HG02759 (cell line): Measurements from ENCODE around the gene SLC25A22.

Experiments
- ATAC-seq: cut with Tn5 transposase; IDR thresholded peaks from one replicate; pipeline ENCODE4 v1.9.1; 2021; ENCODE audit warnings: mild to moderate bottlenecking, moderate library complexity; ENCODE audit not compliant: unreplicated experiment

The SLC25A22 gene

DNA sequence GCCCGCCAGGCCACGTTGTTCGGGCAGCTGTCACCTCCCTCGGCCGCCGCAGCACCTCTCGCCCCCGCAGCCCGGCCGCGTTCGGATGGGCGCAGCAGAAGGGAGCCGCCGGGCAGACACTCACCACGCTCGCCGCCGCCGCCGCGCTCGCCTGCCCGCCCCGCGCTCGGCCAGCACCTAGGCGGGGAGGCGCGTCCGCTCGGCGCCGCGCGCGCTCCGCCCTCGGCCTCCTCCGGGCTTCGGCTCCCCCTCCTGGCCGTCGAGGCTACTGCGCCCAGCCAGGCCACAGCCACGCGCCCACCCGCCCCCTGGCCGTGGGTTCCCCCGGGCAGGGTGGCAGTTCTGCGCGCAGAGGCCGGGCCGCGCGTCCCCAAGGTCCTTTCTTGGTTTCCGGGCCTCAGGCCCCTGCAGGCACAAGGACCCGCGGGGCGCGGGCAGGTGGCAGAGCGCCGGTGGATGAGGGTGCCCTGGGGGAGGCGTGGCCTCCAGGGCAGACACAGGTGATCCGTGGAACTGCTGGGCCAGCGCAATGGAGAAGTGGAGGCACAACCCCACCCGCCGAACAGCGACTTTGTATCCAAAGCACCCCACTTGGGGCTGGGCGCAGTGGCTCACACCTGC lies at the start of gene SLC25A22:
Gene SLC25A22 (minus strand): TSS at position 189 of the 621 bp plus-strand sequence. CDS start 3,275 bp downstream, outside the sequence.
- ATAC-seq = peak; percentile 69

DNA sequence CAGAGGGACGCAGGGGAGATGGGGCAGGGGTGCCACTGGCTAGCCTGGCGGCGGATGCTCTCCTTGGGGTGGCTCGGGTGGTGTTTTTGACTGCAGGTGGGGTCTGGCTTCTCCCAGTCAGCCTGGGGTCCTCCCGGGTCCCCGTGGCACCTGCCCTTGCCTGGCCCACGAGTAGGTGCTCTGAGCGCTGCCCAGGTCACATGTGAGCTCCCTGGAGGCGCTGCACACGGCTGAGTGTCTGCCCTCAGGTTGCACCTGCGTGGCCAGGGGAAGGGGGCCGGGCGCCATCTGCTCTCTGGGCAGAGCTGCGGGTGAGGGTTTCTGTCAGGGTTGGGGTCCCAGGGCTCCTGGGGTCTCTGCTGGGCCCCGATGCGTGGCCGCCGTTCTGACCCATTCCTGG lies 49.8 kb upstream of the SLC25A22 start:
- ATAC-seq = no peak

DNA sequence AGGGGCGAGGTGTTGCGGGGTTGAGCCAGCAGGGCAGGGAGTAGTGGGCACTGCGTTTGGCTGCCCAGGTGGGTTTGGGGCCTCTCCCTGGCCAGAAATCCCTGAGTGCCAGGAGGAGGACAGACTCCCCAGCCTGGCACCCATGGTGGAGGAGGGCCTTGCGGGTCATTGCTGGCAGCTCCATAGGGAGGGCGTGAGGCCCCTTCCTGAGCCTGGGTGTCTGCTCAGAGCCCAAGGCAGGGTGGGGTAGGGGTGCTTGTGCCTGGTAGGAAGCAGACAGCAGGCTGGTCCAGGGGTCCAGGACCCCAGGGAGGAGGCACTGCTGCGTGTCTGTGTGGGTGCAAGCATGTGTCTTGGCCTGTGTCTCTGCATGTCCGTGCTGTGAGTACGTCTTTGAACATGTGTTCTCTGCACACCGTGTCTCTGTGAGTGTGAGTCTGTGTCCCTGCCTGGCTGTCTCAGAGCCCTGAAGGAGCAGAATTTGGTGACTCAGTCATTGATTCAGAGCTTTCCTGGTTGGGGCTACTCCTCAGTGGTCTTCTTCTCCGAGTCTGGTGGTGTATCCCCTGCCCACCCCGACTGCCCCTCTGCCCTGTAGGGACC lies 48.5 kb upstream of the SLC25A22 start:
- no peak for ATAC-seq

DNA sequence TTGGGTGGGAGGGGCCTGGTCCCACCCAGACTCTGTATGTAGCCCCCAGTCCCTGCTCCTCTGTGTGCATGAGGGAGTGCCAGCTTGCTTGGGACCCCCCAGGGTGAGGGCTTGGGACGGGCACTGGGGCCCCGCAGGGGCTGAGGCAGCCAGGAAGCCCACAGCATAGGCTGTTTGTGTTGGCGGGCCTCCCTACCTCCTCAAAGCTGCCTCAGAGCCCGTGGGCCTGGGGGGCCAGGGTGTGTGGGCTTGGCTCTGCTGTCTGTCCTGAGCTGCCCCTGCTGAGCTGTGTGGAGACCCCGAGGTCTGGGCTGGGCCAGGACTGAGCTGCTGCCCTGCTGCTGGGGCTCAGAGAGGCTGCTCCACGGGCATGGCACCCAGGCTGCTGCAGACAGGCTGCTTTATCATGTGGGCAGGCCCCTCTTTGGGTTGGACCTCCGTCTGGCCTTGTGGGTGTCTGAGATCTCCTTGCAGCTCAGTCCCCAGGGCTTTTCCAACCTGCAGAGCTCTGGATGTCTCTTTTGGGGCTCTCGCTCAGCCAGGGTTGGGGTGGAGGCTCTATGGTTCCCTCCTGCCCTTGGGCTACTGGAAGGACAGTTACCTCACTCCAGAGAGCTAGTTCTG lies 47.9 kb upstream of the SLC25A22 start:
- ATAC-seq = no peak

DNA sequence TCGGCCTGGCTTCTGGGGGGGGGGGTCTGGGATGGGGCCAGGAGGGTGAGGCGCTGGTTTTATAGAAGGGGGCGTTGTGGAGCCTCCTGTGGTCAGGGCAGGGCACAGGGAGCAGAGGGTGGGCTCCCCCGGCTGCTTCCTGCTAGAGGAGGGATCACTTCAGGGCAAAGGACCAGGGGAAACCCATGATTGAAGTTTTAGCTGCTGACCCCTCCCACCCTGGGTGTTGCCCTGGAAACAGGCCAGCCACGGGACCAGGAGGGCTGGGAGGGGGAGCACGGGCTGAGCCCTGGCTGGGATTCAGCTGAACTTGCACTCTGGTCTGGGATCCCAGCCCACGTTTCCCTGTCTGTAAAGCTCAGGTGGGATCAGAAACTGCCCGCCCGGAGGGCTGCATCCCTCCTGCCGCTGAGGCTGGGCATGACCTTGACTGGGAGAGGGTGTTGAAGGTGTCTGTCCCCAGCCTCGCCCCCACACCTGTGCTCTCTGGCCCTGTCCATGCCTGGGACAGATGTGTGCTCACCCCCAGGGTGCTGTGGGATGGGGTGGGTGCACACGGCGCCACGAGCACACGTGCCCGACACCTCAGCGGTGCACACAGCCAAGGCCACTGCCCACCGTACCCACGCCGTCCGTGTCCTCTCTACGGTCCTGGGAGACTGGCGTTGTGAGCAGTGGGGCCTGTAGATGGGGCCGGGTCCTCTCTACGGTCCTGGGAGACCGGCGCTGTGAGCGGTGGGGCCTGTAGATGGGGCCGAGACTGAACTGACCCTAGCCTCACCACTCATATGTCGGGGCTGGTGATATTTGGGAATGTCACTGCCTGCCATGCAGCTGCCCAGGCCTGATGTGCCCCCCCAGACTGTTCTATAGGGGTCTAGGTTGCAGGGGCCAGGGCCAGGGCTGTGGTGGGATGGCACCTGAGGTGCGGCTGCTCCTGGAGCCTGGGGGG lies 46.9 kb upstream of the SLC25A22 start:
- ATAC-seq = no peak

DNA sequence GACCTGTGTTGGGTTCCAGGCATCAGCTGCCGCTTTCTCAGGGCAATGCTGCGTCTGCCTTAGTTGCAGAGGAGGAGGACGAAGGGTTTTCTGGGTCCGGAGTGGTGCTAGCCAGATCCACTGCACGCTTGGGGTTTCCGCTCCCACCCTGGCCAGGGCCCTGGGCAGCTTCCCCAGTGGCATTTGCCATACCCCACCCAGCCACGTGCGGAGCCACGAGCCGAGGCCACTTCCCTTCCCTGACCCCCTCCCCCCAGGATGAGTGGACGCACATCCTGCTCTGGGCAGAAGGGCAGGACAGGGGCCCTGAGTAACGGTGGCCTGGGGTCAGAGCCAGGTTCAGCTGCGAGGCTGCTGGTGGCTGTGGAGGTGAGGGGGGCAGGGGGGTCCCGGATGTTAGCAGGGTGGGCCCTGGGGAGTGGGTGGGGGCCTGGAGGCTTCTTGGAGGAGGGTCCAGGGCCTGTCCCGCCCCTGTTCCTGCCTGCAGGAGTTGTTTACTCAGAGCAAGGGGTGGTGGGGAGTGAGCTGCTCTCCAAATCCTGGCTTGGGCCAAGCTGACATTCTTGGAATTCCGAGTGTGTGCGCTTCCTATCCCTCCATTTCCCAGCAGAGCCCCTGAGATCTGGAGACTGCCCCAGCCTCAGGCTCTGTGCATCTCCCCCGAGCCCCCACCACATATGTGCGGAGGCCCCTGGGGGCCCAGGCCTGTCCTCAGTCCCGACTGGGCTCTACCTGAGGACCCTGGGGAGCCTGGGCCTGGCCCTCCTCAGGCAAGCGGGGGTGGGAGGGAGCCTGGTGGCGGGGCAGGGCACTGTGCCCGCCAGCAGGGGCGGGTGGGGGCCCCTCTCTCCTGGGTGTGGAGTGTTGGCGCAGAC lies 46.0 kb upstream of the SLC25A22 start:
- ATAC-seq = no peak

DNA sequence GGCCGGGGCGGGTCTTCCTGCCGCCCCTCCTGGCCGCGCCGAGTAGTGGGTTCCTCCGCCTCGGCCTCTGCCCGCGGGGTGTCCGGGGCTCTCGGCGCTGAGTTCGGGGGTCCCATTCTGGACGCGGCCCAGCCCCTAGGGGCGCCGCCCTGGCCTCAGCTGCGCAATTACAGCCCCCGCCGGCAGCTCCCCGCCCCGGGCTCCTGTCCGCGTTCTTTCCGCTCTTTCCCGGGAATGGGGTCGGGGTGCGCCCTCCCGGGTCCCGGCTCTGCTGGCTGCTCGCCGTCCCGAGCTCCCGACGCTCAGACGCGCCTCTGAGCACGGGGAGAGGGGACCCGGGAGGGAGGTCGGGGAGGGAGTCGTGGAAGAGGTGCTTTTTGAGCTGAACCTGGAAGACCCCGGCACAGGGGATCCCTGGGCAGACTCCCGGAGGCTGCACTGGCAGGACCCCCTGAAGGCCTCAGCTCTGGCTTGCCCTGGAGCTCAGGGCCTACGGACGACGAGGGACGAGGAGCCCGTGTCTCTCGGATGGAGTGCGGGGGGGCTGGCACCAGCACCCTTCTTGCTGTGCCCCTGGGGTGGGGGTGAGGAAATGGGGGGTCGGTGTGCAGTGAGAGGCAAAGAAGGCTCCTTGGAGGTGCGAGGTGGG lies 45.1 kb upstream of the SLC25A22 start:
- no peak for ATAC-seq

DNA sequence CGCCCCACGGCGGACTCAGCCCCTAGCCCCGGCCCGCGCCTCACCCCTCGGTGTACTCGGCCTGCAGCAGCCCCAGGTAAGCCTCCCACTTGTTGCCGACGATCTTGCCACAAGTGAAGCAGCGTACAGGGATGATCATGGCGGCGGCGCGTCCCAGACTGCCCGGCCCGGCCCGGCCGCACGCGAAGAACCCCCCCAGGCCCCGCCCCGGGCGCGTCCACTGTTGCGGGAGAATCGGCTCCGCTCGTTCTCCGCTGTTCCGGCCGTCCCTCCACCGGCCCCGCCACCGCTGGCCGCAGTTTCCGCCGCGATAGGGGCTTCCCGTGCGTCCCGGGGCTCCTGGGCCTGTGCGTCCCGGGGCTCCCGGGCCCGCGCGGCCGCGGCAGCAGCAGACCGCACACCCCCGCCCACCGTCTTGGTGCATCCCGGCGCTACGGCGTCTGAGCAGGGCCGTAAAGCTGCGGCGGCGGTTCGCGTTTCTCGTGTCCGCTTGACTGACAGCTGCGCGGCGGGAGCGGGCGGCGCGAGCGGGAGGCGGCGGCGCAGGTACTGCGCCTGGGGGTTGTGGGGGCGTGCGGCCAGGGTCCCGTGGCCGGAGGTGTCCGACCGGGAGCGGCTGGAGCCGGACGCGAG lies 44.4 kb upstream of the SLC25A22 start, which contains the start of the genes POLR2L and TSPAN4:
Gene POLR2L (minus strand): TSS at position 160 of the 633 bp plus-strand sequence. CDS start 21 bp downstream, at position 139.
Gene TSPAN4 (plus strand): TSS at position 483 of the 633 bp plus-strand sequence. CDS start 7,453 bp downstream, outside the sequence.
- ATAC-seq = peak; percentile 67

DNA sequence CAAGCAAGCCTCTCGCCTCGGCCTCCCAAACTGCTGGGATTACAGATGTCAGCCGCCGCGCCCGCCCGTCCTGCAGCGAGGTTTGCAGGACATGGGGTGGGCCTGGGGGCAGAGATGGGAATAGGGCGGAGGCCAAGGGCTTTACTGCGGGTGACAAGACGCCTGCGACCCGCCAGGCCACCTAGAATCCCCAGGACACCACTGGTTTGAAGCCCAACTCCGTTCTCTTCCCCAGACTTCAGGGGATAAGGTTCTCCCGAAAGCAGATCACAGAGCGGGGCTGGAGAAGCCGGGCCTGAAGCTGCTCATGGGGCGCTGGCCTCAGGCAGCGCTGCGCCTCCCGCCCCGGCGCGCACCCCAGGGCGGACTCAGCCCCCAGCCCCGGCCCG lies 43.9 kb upstream of the SLC25A22 start:
- ATAC-seq = peak; percentile 22

DNA sequence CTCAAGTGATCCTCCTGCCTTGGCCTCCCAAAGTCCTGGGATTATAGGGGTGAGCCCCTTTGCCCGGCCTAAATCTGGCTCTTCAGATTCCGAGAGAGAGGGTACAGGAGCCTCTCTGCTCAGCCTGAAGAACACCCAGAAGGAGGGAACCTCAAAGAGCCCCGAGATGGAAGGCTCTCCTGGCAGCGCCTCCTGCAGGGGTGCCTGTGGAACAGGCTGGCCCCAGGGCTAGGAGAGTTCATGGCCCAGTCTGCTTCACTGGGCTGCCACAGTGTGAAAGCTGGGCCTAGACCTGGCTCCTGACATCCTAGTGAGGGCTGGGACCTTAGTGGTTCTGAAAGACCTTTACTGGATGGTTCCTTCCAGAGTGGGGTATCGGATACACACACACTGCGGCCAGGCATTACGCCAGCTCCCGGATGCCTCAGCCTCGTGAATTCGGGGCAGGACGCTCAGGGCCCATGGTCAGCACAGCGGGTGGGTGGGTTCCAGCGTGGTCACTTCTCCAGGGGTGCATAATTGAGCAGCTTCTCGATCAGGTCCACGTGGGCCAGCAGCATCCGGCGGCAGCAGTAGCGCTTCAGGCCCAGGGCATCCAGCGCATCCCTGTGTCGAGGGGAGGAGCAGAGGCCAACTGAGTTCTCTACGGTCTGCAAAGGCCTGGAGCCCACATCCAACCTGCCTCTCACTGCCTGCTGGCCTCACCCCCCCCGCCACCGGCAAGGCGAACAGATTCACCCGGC lies 42.0 kb upstream of the SLC25A22 start:
- no peak for ATAC-seq

DNA sequence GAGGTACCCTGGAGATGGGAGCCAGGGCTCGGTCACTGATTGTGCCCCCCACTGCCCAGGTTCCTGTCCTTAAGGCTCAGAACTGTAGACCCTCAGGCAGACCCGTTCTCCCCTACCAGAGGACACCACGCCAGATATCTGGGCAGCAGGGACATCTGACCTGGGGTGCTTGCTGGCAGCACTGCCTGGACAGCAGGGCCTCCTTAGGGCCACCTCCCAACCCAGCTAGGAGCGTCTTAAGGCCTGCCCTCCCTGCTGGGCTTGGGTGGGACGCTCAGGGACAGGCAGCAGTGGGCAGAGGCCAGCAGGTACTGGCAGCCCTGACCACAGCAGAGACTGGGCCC lies 41.2 kb upstream of the SLC25A22 start:
- ATAC-seq = no peak

DNA sequence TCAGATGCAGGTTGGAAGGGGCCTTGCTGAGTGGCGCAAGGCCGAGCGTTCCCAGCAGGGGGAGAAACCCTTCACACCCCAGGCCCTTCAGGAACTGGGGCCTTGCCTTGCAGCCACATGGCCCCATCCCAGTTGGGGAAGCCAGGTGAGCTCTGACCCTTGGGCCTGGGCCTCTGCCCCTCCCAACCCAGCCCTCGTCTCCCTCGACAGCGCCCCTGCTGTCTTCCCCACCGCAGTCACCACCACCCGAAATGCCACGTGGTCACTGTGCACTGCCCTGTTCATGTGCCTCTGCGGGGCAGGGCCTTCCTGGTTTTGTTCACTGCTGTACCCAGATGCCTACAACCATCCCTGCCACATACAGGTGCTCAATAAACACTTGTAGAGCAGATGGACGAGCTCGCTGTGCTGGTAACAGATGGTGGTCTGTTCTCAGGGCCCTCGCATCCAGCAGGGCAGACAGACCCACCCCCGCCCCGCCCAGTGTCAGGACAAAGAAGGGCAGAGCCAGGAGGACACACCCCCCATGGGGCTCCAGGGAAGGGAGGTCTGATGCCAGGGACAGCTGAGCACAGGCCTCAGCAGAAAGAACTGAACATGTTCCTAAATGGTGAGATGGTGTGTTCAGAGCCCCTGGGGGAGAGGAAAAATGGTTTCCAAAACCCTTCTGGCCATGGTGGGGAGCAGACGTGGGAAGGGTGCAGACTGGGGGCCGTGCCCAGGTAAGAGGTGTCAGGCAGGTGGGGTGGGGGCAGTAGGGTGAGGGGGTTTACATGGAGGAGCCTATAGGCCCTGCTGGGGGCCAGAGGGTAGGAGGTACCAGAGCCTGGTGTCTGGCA lies 40.6 kb upstream of the SLC25A22 start:
- no peak for ATAC-seq

DNA sequence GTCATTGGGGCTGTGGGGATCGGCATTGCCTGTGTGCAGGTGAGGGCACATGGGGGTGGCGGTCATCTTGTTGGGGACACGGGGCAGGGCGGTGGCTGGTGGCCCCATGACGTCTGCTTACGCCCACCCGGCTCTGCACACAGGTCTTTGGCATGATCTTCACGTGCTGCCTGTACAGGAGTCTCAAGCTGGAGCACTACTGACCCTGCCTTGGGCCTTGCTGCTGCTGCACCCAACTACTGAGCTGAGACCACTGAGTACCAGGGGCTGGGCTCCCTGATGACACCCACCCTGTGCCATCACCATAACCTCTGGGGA lies 39.9 kb upstream of the SLC25A22 start:
- no peak for ATAC-seq

DNA sequence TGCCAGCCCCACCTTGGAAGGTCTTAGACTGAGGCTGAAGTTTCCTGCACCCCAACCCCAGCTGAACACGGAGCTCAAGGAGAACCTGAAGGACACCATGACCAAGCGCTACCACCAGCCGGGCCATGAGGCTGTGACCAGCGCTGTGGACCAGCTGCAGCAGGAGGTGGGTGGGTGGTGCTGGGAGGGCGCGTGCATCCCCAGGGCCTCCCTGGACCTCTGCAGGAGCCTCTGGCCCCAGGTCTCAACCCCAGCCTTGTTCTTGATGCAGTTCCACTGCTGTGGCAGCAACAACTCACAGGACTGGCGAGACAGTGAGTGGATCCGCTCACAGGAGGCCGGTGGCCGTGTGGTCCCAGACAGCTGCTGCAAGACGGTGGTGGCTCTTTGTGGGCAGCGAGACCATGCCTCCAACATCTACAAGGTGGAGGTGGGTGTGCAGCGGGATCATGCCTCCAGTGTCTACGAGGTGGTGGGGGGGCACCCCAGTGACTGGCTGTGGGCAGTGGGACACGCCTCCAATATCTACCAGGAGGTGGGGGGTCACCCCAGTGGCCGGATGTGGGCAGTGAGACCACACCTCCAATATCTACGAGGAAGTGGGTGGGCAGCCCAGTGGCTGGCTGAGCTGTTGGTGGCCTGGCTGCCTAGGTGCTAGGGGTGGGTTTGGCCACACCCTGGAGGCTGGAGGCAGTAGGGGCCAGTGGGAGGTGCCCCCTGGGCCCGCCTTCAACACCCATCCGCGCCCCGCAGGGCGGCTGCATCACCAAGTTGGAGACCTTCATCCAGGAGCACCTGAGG lies 39.3 kb upstream of the SLC25A22 start:
- ATAC-seq = no peak

DNA sequence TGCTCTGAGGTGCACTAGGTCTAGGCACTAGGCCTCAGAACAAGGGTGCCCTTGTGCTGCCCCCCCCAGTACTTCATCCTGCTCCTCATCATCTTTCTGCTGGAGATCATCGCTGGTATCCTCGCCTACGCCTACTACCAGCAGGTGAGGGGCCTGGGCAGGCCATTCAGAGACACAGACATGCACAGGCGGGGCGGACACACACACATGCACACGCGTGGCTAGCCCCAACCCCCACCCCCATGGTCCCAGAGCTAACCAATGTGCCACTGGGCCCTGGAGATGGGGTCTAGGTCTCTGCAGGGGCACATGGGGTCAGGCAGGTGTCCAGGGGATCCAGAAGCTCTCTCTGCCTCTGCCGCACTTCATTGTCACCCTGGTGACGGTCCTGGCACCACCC lies 38.6 kb upstream of the SLC25A22 start:
- no peak for ATAC-seq

DNA sequence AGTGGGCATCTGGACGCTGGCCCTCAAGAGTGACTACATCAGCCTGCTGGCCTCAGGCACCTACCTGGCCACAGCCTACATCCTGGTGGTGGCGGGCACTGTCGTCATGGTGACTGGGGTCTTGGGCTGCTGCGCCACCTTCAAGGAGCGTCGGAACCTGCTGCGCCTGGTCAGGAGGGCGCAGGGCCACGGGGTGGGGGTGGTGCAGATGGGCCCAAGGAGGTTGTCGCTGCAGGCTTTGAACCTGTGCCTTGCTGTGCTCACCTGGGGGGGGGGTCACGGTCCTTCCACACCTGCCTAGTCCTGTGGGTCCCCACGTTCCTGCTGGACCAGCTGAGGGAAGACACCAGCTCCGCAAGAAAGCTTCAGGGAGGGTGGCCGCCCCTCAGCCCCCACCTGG lies 38.2 kb upstream of the SLC25A22 start:
- ATAC-seq = no peak
